ENCODE measurements around the gene IP6K2. TPM values are rescaled to one million over a fixed set of nuclear protein-coding genes. Genes with fewer than 3 reads are reported as not detected.

IP6K2 gene
- total RNA-seq, 4 donors from 2014 or later = 45.6 to 91.7 (median 78.0) TPM

DNA sequence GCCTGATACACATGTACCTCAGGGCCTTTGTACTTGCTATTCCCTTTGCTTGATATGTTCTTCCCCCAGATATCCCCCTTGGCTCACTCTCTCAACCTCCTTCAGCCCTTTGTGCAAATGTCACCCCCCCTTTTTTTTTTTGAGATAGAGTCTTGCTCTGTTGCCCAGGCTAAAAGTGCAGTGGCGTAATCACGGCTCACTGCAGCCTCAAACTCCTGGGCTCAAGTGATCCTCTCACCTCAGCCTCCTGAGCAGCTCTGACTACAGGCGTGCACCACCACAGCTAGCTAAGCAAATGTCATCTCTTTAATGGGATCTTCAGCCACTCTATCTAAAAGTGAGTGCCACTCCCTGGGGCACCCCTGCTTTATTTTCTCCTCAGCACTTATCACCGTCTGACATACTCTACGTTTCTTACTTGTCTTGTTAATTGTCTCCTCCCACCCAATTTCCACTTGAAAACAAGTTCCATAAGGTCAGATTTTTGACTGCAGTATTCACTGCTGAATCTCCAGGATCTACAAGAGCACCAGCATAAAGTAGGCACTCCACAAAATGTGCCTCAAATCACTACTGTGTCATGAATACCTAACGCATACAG, 14.6 kb downstream of the IP6K2 start:
- Histone ChIP-seq H3K36me3 (no peaks in the 10 kb centered on the region), H3K27ac (no peak overlapping the region), H3K4me3 (no peak overlapping the region), H3K9me3 (no peaks in the 10 kb centered on the region), H3K4me1 (peaks cover 0 to 5% of the 10 kb centered on the region in 2 donors), H3K27me3 (no peaks in the 10 kb centered on the region)
- intact Hi-C loops (cut with DNase I; ENCODE audit: low total_unique reads) = no loop called here
- DNase-seq = no peak
- no peak for TF ChIP-seq POLR2A (IDR thresholded peaks at IDR 0.05)
- TF ChIP-seq, protein P1, sequence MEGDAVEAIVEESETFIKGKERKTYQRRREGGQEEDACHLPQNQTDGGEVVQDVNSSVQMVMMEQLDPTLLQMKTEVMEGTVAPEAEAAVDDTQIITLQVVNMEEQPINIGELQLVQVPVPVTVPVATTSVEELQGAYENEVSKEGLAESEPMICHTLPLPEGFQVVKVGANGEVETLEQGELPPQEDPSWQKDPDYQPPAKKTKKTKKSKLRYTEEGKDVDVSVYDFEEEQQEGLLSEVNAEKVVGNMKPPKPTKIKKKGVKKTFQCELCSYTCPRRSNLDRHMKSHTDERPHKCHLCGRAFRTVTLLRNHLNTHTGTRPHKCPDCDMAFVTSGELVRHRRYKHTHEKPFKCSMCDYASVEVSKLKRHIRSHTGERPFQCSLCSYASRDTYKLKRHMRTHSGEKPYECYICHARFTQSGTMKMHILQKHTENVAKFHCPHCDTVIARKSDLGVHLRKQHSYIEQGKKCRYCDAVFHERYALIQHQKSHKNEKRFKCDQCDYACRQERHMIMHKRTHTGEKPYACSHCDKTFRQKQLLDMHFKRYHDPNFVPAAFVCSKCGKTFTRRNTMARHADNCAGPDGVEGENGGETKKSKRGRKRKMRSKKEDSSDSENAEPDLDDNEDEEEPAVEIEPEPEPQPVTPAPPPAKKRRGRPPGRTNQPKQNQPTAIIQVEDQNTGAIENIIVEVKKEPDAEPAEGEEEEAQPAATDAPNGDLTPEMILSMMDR (IDR thresholded peaks at IDR 0.05) = no peak

DNA sequence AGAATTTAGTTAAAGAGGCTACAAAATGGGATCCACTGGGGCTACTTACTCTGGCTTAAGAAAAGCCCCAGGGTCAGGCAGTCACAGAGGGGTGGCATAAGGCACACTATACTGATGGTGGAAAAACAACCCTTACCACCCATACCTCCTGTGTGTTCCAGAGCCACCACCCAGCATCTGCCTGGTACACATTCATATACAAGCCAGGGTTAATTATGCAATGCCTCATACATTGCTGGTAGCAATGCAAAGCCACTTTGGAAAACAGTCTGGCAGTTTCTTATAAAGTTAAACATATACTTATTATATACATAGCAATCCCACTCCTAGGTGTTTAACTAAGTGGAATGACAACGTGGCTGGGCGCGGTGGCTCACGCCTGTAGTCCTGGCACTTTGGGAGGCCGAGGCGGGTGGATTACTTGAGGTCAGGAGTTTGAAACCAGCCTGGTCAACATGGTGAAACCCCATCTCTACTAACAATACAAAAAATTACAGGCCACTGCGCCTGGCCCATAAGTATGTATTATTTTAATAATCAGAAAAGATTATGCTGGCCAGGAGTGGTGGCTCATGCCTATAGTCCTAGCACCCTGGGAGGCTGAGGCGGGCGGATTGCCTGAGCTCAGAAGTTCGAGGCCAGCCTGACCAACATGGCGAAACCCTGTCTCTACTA, 16.2 kb downstream of the IP6K2 start:
- DNase-seq = no peak
- no peaks in the 10 kb centered on the region for H3K36me3 ChIP-seq
- peaks cover 0 to 5% of the 10 kb centered on the region in 2 donors for H3K4me1 ChIP-seq
- TF ChIP-seq, protein P1 (IDR thresholded peaks at IDR 0.05) = no peak
- no peak for TF ChIP-seq POLR2A (IDR thresholded peaks at IDR 0.05)
- H3K27me3 ChIP-seq = no peaks in the 10 kb centered on the region
- intact Hi-C loops (cut with DNase I; ENCODE audit: low total_unique reads) = no loop called here
- H3K9me3 ChIP-seq = no peaks in the 10 kb centered on the region
- no peak overlapping the region for H3K4me3 ChIP-seq
- H3K27ac ChIP-seq = no peak overlapping the region

DNA sequence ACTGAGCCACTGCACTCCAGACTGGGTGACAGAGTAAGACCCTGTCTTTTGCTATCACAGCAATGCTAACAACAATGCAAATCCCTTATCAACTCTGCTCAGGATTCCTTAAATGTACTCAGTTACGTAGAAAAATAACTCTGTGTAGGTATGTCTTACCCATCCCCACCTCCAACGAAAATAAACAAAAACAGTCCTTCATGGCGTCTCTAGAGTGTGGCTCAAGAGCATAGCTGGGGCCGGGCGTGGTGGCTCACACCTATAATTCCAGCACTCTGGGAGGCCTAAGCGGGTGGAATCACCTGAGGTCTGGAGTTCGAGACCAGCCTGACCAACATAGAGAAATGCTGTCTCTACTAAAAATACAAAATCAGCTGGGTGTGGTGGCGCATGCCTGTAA, 18.1 kb downstream of the IP6K2 start:
- intact Hi-C loops (cut with DNase I; ENCODE audit: low total_unique reads) = no loop called here
- TF ChIP-seq, protein P1 (IDR thresholded peaks at IDR 0.05) = no peak
- TF ChIP-seq POLR2A (IDR thresholded peaks at IDR 0.05) = no peak
- H3K27ac ChIP-seq = no peak overlapping the region
- H3K4me1 ChIP-seq = peaks cover 0 to 2% of the 10 kb centered on the region in 2 donors
- DNase-seq = no peak
- no peaks in the 10 kb centered on the region for H3K9me3 ChIP-seq
- no peak overlapping the region for H3K4me3 ChIP-seq
- H3K27me3 ChIP-seq = no peaks in the 10 kb centered on the region
- H3K36me3 ChIP-seq = no peaks in the 10 kb centered on the region

DNA sequence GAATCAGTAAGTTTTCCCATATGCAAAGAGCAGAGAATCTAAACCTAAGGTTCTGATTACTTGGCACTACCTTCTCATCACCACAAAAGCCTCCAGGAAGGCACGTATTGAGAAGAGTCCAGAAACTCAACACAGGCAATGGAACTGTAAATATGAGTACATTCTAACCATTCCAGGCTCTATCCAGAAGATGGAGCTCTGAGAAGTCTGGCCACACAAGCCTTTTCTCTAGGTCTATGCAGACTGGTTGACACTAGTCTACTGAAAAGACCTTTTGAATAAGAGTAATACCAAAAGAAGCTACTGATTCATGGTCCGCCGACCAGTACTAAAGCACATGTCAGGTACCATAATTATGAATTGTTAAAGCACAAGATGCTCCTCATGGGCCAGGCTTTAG, 19.1 kb downstream of the IP6K2 start:
- intact Hi-C loops (cut with DNase I; ENCODE audit: low total_unique reads) = no loop called here
- Histone ChIP-seq H3K36me3 (no peaks in the 10 kb centered on the region), H3K4me1 (no peaks in the 10 kb centered on the region), H3K9me3 (no peaks in the 10 kb centered on the region), H3K27ac (peak overlapping the region in 1 of 2 donors; percentile 8), H3K4me3 (no peak overlapping the region), H3K27me3 (no peaks in the 10 kb centered on the region)
- TF ChIP-seq, protein P1 (IDR thresholded peaks at IDR 0.05) = no peak
- no peak for DNase-seq

DNA sequence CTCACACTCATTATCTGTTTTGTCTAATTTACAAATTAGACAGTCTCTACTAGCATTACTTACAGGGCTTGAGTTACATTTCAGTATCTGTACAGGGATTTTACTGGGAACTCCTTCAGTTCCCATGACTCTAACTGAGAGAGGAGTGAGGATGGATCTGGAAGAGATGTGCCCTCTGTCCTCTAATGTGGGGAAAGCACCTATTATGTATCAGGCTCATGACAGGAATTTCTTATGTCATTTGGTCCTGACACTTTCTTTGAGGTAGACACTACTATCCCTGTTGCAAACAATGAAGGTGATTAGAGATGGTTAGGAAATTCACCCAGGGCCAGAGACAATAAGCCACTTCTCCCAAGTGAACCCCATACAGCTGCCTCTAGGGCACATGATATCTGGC, 20.4 kb downstream of the IP6K2 start:
- Histone ChIP-seq H3K4me1 (no peaks in the 10 kb centered on the region), H3K9me3 (no peaks in the 10 kb centered on the region), H3K27me3 (no peaks in the 10 kb centered on the region), H3K36me3 (no peaks in the 10 kb centered on the region), H3K27ac (peak overlapping the region; percentile 97 to 99), H3K4me3 (no peak overlapping the region)
- intact Hi-C loops (cut with DNase I; ENCODE audit: low total_unique reads) = no loop called here
- no peak for TF ChIP-seq POLR2A (IDR thresholded peaks at IDR 0.05)
- TF ChIP-seq, protein P1 (IDR thresholded peaks at IDR 0.05) = no peak
- no peak for DNase-seq
